Hematopoietic multipotent progenitor cell treated with erythropoietin and hydrocortisone succinate and interleukin-3 and kit ligand, for 4 days (in vitro differentiated cells): Measurements from ENCODE around the gene CYGB.
"Not testable (repeated sequence)": the region's sequence is repeated elsewhere in the genome, so short reads cannot be mapped to it uniquely, and the experiment has no call there.

Experiments used
- DNase-seq: peaks from one replicate; pipeline ENCODE4 v3.0.0-alpha.2; 2015

Gene CYGB

GRCh38 chr17:76535788-76536510 lies 1.6 kb downstream of the CYGB start:
- no peak for DNase-seq

- DNase-seq = no peak
Measured at GRCh38 chr17:76534831-76535732, 2.4 kb downstream of the CYGB start.

GRCh38 chr17:76533640-76534359 lies 3.7 kb downstream of the CYGB start:
- not testable (repeated sequence) for DNase-seq

GRCh38 chr17:76532072-76532651 lies 5.3 kb downstream of the CYGB start:
- no peak for DNase-seq

- no peak for DNase-seq
Measured at GRCh38 chr17:76531486-76532038, 5.9 kb downstream of the CYGB start.

- no peak for DNase-seq
Measured at GRCh38 chr17:76530811-76531485, 6.6 kb downstream of the CYGB start.

GRCh38 chr17:76530095-76530723 lies 7.3 kb downstream of the CYGB start:
- peak; percentile 35 for DNase-seq

GRCh38 chr17:76529224-76530094 lies 8.1 kb downstream of the CYGB start:
- peak; percentile 34 for DNase-seq

GRCh38 chr17:76528528-76529223 lies 8.8 kb downstream of the CYGB start:
- DNase-seq = peak; percentile 60

GRCh38 chr17:76528156-76528527 lies 9.4 kb downstream of the CYGB start:
- DNase-seq = no peak

GRCh38 chr17:76527430-76528111 lies 9.9 kb downstream of the CYGB start:
- DNase-seq = peak; percentile 43

- not testable (repeated sequence) for DNase-seq
Measured at GRCh38 chr17:76527016-76527415, 10.5 kb downstream of the CYGB start.

- DNase-seq = not testable (repeated sequence)
Measured at GRCh38 chr17:76525513-76525833, 12.0 kb downstream of the CYGB start.

GRCh38 chr17:76524598-76525512 lies 12.7 kb downstream of the CYGB start:
- DNase-seq = no peak

GRCh38 chr17:76523084-76524037 lies 14.1 kb downstream of the CYGB start:
- DNase-seq = peak; percentile 77

GRCh38 chr17:76521683-76522082 lies 15.8 kb downstream of the CYGB start:
- not testable (repeated sequence) for DNase-seq

- DNase-seq = no peak
Measured at GRCh38 chr17:76521262-76521661, 16.2 kb downstream of the CYGB start.
